ENCODE measurements around the gene LYPD6B.

Gene LYPD6B

GRCh38 chr2:149019768-149020167 is 18.7 kb upstream of the LYPD6B start:
- H3K9me2 ChIP-seq (replicated peaks; ENCODE audit: low read depth, low read length): no peaks in the 10 kb centered on the region
- H3K9me3 ChIP-seq (ENCODE audit: insufficient read depth, low read depth, low read length): no peaks in the 10 kb centered on the region
- H3K79me2 ChIP-seq (ENCODE audit: insufficient read depth, low read length): no peaks in the 10 kb centered on the region
- H4K20me1 ChIP-seq (ENCODE audit: insufficient read depth, low read length, poor library complexity, severe bottlenecking): no peaks in the 10 kb centered on the region
- no peak overlapping the region for H2AFZ ChIP-seq (ENCODE audit: low read length)
- no peak overlapping the region for H3K9ac ChIP-seq (ENCODE audit: low read depth, low read length, poor library complexity, severe bottlenecking)
- no peak for TF ChIP-seq EZH2phosphoT487 (IDR thresholded peaks at IDR 0.05; ENCODE audit: borderline replicate concordance)
- TF ChIP-seq CTCF (conservative IDR thresholded peaks at IDR 0.05; ENCODE audit: low read length): no peak
- no peaks in the 10 kb centered on the region for H3K36me3 ChIP-seq (ENCODE audit: insufficient read depth, low read length)
- H3K4me1 ChIP-seq (ENCODE audit: insufficient read depth, low read length, poor library complexity, severe bottlenecking): no peaks in the 10 kb centered on the region
- no peaks in the 10 kb centered on the region for H3F3A ChIP-seq (ENCODE audit: low read depth)
- H3K4me2 ChIP-seq (ENCODE audit: low read depth, low read length, poor library complexity, severe bottlenecking): no peak overlapping the region
- no peaks in the 10 kb centered on the region for H3K27me3 ChIP-seq (ENCODE audit: insufficient read depth, low read length, poor library complexity, severe bottlenecking)
- H3K4me3 ChIP-seq (ENCODE audit: low read length, poor library complexity, severe bottlenecking): no peak overlapping the region

DNA sequence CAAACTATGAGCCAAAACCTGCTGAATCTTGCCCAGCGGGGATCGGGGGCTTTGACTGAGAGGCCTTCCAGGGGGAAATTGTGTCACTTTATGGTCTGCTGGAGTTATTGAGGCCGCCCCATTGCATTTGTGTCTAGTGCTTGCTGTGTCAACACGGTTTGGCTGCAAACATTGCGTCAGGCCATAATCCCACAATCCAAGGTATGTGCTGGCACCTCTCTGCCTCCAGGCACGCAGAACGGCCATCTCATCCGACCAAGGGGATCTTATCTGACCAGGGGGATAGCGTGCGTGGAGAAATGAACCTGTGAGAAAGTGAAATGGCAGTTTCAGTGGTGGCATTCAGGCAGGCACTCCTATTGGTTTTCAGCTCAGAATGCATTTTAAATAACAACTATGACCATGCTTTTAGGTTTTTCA is 18.1 kb upstream of the LYPD6B start:
- Histone ChIP-seq H3K27me3 (ENCODE audit: insufficient read depth, low read length, poor library complexity, severe bottlenecking) (no peaks in the 10 kb centered on the region), H3K9me3 (ENCODE audit: insufficient read depth, low read depth, low read length) (no peaks in the 10 kb centered on the region), H3K4me1 (ENCODE audit: insufficient read depth, low read length, poor library complexity, severe bottlenecking) (no peaks in the 10 kb centered on the region), H4K20me1 (ENCODE audit: insufficient read depth, low read length, poor library complexity, severe bottlenecking) (no peaks in the 10 kb centered on the region), H3K4me2 (ENCODE audit: low read depth, low read length, poor library complexity, severe bottlenecking) (no peak overlapping the region), H3K9ac (ENCODE audit: low read depth, low read length, poor library complexity, severe bottlenecking) (no peak overlapping the region), H2AFZ (ENCODE audit: low read length) (peak overlapping the region; percentile 28; the same call in 1 of the 2 replicates), H3K36me3 (ENCODE audit: insufficient read depth, low read length) (no peaks in the 10 kb centered on the region), H3K79me2 (ENCODE audit: insufficient read depth, low read length) (no peaks in the 10 kb centered on the region), H3F3A (ENCODE audit: low read depth) (no peaks in the 10 kb centered on the region), H3K9me2 (replicated peaks; ENCODE audit: low read depth, low read length) (no peaks in the 10 kb centered on the region), H3K4me3 (ENCODE audit: low read length, poor library complexity, severe bottlenecking) (no peak overlapping the region)
- no peak for TF ChIP-seq CTCF (conservative IDR thresholded peaks at IDR 0.05; ENCODE audit: low read length)
- TF ChIP-seq EZH2phosphoT487 (IDR thresholded peaks at IDR 0.05; ENCODE audit: borderline replicate concordance): no peak

GRCh38 chr2:149021271-149021719 is 17.2 kb upstream of the LYPD6B start:
- H3K4me3 ChIP-seq (ENCODE audit: low read length, poor library complexity, severe bottlenecking): no peak overlapping the region
- H3K9me3 ChIP-seq (ENCODE audit: insufficient read depth, low read depth, low read length): no peaks in the 10 kb centered on the region
- no peaks in the 10 kb centered on the region for H3K27me3 ChIP-seq (ENCODE audit: insufficient read depth, low read length, poor library complexity, severe bottlenecking)
- no peaks in the 10 kb centered on the region for H3K36me3 ChIP-seq (ENCODE audit: insufficient read depth, low read length)
- H2AFZ ChIP-seq (ENCODE audit: low read length): no peak overlapping the region
- H3K4me2 ChIP-seq (ENCODE audit: low read depth, low read length, poor library complexity, severe bottlenecking): no peak overlapping the region
- no peak for TF ChIP-seq EZH2phosphoT487 (IDR thresholded peaks at IDR 0.05; ENCODE audit: borderline replicate concordance)
- TF ChIP-seq CTCF (conservative IDR thresholded peaks at IDR 0.05; ENCODE audit: low read length): no peak
- H4K20me1 ChIP-seq (ENCODE audit: insufficient read depth, low read length, poor library complexity, severe bottlenecking): no peaks in the 10 kb centered on the region
- H3F3A ChIP-seq (ENCODE audit: low read depth): no peaks in the 10 kb centered on the region
- no peaks in the 10 kb centered on the region for H3K79me2 ChIP-seq (ENCODE audit: insufficient read depth, low read length)
- H3K4me1 ChIP-seq (ENCODE audit: insufficient read depth, low read length, poor library complexity, severe bottlenecking): no peaks in the 10 kb centered on the region
- no peak overlapping the region for H3K9ac ChIP-seq (ENCODE audit: low read depth, low read length, poor library complexity, severe bottlenecking)
- H3K9me2 ChIP-seq (replicated peaks; ENCODE audit: low read depth, low read length): no peaks in the 10 kb centered on the region

Measured in Loucy (cell line).